Measurements from ENCODE around the gene PFN2. TPM values are rescaled to one million over a fixed set of nuclear protein-coding genes. Genes with fewer than 3 reads are reported as not detected.
"Not testable (repeated sequence)": the region's sequence is repeated elsewhere in the genome, so short reads cannot be mapped to it uniquely, and the experiment has no call there.

Gene PFN2
- total RNA-seq, 4 donors from 2014 or later = 64.1 to 208 (median 146) TPM

DNA sequence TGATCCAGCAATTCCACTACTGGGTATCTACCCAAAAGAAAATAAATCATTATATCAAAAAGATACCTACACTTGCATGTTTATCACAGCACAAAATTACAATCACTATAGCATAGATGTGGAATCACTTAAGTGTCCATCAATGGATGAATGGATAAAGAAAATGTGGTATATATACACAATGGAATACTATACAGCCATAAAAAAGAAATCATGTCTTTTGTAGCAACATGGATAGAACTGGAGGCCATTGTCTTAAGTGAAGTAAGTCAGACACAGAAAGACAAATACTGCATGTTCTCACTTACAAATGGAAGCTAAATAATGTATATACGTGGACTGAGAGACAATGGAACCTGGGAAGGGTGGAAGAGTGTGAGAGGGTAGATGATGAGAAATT, 28.3 kb upstream of the PFN2 start:
- no peak overlapping the region for H3K27ac ChIP-seq
- no peaks in the 10 kb centered on the region for H3K9me3 ChIP-seq
- no peaks in the 10 kb centered on the region for H3K36me3 ChIP-seq
- in situ Hi-C loops (cut with MboI; ENCODE audit: low sequenced_read_pairs in 4 of 4) = no loop called here
- no peaks in the 10 kb centered on the region for H3K27me3 ChIP-seq
- H3K4me1 ChIP-seq = no peaks in the 10 kb centered on the region
- H3K4me3 ChIP-seq = no peak overlapping the region
- ATAC-seq (no peak), DNase-seq (no peak)
- intact Hi-C loops (cut with DNase I; ENCODE audit: low total_unique reads) = no loop called here
- no peak for TF ChIP-seq POLR2A (IDR thresholded peaks at IDR 0.05)
- TF ChIP-seq, protein P1, sequence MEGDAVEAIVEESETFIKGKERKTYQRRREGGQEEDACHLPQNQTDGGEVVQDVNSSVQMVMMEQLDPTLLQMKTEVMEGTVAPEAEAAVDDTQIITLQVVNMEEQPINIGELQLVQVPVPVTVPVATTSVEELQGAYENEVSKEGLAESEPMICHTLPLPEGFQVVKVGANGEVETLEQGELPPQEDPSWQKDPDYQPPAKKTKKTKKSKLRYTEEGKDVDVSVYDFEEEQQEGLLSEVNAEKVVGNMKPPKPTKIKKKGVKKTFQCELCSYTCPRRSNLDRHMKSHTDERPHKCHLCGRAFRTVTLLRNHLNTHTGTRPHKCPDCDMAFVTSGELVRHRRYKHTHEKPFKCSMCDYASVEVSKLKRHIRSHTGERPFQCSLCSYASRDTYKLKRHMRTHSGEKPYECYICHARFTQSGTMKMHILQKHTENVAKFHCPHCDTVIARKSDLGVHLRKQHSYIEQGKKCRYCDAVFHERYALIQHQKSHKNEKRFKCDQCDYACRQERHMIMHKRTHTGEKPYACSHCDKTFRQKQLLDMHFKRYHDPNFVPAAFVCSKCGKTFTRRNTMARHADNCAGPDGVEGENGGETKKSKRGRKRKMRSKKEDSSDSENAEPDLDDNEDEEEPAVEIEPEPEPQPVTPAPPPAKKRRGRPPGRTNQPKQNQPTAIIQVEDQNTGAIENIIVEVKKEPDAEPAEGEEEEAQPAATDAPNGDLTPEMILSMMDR (IDR thresholded peaks at IDR 0.05 in 4 of 5, conservative IDR thresholded peaks at IDR 0.05 in 1 of 5) = no peak

DNA sequence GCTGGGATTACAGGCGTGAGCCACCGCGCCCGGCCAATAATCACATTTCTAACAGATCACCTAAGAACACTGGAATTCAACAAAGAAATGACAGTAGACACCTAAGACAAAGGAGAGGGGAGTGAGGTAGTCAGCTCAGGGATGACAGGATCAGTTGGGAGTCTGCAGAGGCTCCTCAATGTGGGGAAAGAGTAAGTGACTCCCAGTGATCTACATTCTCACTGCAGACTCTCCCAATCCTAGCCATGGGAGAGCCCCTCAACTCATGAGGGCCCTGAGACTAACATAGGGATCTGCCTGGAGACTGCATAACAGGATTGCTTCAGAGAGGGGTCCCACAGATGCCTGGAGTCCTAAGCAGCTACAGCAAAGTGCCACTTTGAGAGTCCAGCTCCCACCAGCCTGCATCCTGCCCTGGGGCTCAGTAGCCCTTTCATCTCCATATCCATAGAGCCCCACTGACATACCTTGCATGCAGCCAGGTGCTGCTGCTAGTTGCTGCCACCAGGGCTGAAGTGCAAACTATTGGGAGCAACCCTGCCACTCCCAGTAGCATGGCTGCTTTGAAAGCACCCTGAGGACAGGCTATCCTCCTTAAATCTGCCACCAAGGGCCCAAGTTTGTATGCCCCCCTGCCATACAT, 21.8 kb upstream of the PFN2 start:
- H3K4me1 ChIP-seq = no peaks in the 10 kb centered on the region
- H3K36me3 ChIP-seq = no peaks in the 10 kb centered on the region
- H3K4me3 ChIP-seq = no peak overlapping the region
- DNase-seq = no peak
- ATAC-seq = no peak
- intact Hi-C loops (cut with DNase I; ENCODE audit: low total_unique reads) (no loop called here), in situ Hi-C loops (cut with MboI; ENCODE audit: low sequenced_read_pairs in 4 of 4) (no loop called here)
- no peaks in the 10 kb centered on the region for H3K27me3 ChIP-seq
- no peaks in the 10 kb centered on the region for H3K9me3 ChIP-seq
- TF ChIP-seq, protein P1 (IDR thresholded peaks at IDR 0.05 in 4 of 5, conservative IDR thresholded peaks at IDR 0.05 in 1 of 5) = no peak
- no peak for TF ChIP-seq POLR2A (IDR thresholded peaks at IDR 0.05)
- no peak overlapping the region for H3K27ac ChIP-seq

DNA sequence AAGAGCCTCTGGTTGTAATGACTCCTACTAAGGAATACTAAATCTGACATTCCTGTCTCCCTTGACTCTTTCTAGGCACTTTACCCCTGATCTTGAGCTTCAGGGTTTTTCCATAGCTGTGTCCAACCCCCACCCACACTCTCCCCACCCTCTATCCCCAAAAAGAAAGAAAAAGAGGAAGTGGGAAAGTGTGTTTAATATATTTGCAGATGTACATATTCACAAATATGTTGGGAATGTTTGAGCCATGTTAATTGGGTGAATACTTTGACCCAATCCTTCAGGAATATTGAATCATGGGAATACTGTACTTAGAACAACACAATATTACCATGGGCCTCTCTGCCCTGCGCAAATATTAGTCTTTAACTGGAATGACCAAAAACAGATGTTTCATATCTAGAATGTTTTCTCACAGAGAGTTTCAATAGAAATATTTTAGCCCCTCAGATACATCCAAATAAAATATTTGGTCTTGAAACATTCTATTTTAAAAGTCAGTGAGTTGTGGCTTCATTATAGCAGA, 19.8 kb upstream of the PFN2 start:
- no peak for DNase-seq
- no peak overlapping the region for H3K4me3 ChIP-seq
- no peaks in the 10 kb centered on the region for H3K4me1 ChIP-seq
- no peaks in the 10 kb centered on the region for H3K27me3 ChIP-seq
- intact Hi-C loops (cut with DNase I; ENCODE audit: low total_unique reads) = no loop called here
- no peak for ATAC-seq
- H3K9me3 ChIP-seq = no peaks in the 10 kb centered on the region
- in situ Hi-C loops (cut with MboI; ENCODE audit: low sequenced_read_pairs in 4 of 4) = no loop called here
- no peaks in the 10 kb centered on the region for H3K36me3 ChIP-seq
- H3K27ac ChIP-seq = no peak overlapping the region
- TF ChIP-seq, protein P1 (IDR thresholded peaks at IDR 0.05 in 4 of 5, conservative IDR thresholded peaks at IDR 0.05 in 1 of 5) = no peak
- TF ChIP-seq POLR2A (IDR thresholded peaks at IDR 0.05) = no peak

DNA sequence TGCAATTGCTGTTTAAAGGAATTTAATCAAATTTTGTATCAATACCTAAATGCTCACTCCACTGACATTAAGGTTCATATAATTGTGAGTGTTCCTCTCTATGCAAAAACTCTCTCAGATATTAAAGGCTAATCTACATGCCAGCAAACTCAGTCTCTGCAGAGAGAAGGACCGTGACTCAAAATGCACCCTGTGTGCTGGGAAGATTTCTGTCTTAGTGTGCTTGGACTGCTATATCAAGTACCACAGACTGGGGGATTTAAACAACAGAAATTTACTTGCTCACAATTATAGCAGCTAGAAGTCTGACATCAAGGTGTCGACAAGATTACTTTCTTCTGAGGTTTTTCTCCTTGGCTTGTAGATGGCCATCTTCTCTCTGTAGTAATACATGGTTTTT, 18.6 kb upstream of the PFN2 start:
- H3K9me3 ChIP-seq = no peaks in the 10 kb centered on the region
- ATAC-seq (no peak), DNase-seq (no peak)
- intact Hi-C loops (cut with DNase I; ENCODE audit: low total_unique reads) (no loop called here), in situ Hi-C loops (cut with MboI; ENCODE audit: low sequenced_read_pairs in 4 of 4) (no loop called here)
- H3K27me3 ChIP-seq = no peaks in the 10 kb centered on the region
- no peak overlapping the region for H3K4me3 ChIP-seq
- H3K27ac ChIP-seq = no peak overlapping the region
- no peaks in the 10 kb centered on the region for H3K36me3 ChIP-seq
- H3K4me1 ChIP-seq = no peaks in the 10 kb centered on the region
- TF ChIP-seq, protein P1 (IDR thresholded peaks at IDR 0.05 in 4 of 5, conservative IDR thresholded peaks at IDR 0.05 in 1 of 5) = no peak
- no peak for TF ChIP-seq POLR2A (IDR thresholded peaks at IDR 0.05)

DNA sequence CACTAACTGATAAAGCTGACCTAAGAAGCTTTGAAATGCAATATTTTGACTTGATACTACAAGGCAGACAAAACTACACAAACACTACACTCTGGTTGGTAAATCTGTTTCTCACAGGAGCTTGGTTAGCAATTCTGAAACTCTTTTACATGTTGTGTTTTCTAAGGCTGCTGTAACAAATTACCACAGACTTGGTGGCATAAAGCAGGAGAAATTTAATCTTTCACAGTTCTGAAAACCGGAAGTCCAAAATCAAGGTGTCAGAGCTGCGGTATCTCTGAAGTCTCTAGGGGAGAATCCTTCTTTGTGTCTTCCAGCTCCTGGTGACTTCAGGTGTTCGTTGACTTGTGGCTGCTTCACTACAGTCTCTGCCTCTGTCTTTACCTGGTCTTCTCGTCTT, 12.9 kb upstream of the PFN2 start:
- no peak overlapping the region for H3K4me3 ChIP-seq
- peaks cover 0 to 3% of the 10 kb centered on the region in 2 donors for H3K4me1 ChIP-seq
- no peak for TF ChIP-seq POLR2A (IDR thresholded peaks at IDR 0.05)
- TF ChIP-seq, protein P1 (IDR thresholded peaks at IDR 0.05 in 4 of 5, conservative IDR thresholded peaks at IDR 0.05 in 1 of 5) = no peak
- intact Hi-C loops (cut with DNase I; ENCODE audit: low total_unique reads) (no loop called here), in situ Hi-C loops (cut with MboI; ENCODE audit: low sequenced_read_pairs in 4 of 4) (no loop called here)
- H3K36me3 ChIP-seq = no peaks in the 10 kb centered on the region
- ATAC-seq (no peak), DNase-seq (no peak)
- H3K27ac ChIP-seq = no peak overlapping the region
- no peaks in the 10 kb centered on the region for H3K27me3 ChIP-seq
- no peaks in the 10 kb centered on the region for H3K9me3 ChIP-seq

DNA sequence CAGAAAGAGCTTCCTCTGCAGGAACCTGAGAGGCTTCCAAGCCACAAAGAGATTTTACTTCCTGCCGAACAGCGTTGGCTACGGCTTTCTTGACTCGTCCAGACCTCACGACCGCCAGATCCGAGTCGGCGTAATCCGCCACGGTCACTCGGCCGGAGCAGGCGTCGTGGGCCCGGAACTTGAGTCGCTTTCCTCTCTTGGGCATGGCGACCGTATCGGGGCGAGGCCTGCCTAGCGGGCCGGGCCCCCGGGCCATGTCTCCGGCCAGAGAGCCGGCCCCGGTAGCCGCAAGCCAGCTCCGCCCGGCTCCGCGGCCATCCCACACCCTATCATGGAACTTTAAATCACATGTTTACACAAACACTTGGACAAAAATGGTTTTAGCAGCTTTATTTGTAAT, 12.4 kb upstream of the PFN2 start:
- H3K9me3 ChIP-seq; DNase-seq; ATAC-seq; H3K36me3 ChIP-seq; intact Hi-C loops (cut with DNase I; ENCODE audit: low total_unique reads); H3K4me1 ChIP-seq; H3K27me3 ChIP-seq; in situ Hi-C loops (cut with MboI; ENCODE audit: low sequenced_read_pairs in 4 of 4); H3K27ac ChIP-seq; H3K4me3 ChIP-seq: not testable (repeated sequence)

DNA sequence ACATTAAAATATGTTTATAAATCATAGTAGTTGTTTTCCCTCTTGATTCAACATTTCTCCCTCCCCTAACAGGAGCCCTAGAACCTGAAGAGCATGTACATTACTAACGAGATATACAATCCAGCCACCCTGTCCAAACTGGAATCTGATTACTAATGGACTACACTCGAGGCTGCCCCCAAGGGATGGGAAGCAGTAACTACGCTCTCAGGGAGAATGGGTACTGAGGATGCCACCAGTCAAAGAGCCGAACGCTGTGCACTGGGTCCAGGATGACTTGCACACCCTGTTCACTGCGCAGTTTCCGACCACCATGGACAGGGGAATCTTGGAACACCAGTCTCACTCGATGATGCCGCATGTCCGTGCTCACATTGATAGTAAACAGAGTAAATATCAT, 11.3 kb upstream of the PFN2 start:
- H3K36me3 ChIP-seq; H3K27me3 ChIP-seq; DNase-seq; H3K9me3 ChIP-seq; H3K4me3 ChIP-seq; in situ Hi-C loops (cut with MboI; ENCODE audit: low sequenced_read_pairs in 4 of 4); H3K27ac ChIP-seq; intact Hi-C loops (cut with DNase I; ENCODE audit: low total_unique reads): not testable (repeated sequence)
- H3K4me1 ChIP-seq = peaks cover 12 to 19% of the 10 kb centered on the region in 2 donors
- ATAC-seq = peak in 1 of 2 donors; percentile 87

Measured in gastrocnemius medialis (tissue), 4 donors.